Spleen (tissue), 7 donors: ENCODE results near the gene B4GALT3.

Experiments
- POLR2A ChIP-seq, 3 donors: fragments of 450-650 bp; IDR thresholded peaks; one replicate each; pipeline ENCODE4 v1.5.1; 2017; ENCODE audit warnings: antibody characterized with exemption in 3 of 3, mild to moderate bottlenecking in 1 of 3
- POLR2AphosphoS5 ChIP-seq, 3 donors: sonication (generic); formaldehyde crosslinking; IDR thresholded peaks; one replicate each; pipeline ENCODE4 v1.5.1; 2017; ENCODE audit warnings: antibody characterized with exemption in 3 of 3
- TF ChIP-seq, protein P1 (sequence below), 11 experiments: fragments of 200-600 bp in 7 of 11; fragments of 450-650 bp in 4 of 11; sonication (generic) in 4 of 11; IDR thresholded peaks in 8 of 11; conservative IDR thresholded peaks in 3 of 11; 1 replicate in 7 of 11; 2 replicates in 4 of 11; pipeline versions ENCODE4 v1.4.0 to v1.8.0; 2016 to 2021; ENCODE audit warnings: antibody characterized with exemption in 11 of 11, inconsistent platforms in 4 of 11, mild to moderate bottlenecking in 1 of 11
- donor health status: DM: no; HTN: no; CAD: no; lungs with moderate emphysema.
- donor health status: DM: no; HTN: no; CAD: no.
- donor health status: DM: no; HTN: no; CAD: no.

DNA sequence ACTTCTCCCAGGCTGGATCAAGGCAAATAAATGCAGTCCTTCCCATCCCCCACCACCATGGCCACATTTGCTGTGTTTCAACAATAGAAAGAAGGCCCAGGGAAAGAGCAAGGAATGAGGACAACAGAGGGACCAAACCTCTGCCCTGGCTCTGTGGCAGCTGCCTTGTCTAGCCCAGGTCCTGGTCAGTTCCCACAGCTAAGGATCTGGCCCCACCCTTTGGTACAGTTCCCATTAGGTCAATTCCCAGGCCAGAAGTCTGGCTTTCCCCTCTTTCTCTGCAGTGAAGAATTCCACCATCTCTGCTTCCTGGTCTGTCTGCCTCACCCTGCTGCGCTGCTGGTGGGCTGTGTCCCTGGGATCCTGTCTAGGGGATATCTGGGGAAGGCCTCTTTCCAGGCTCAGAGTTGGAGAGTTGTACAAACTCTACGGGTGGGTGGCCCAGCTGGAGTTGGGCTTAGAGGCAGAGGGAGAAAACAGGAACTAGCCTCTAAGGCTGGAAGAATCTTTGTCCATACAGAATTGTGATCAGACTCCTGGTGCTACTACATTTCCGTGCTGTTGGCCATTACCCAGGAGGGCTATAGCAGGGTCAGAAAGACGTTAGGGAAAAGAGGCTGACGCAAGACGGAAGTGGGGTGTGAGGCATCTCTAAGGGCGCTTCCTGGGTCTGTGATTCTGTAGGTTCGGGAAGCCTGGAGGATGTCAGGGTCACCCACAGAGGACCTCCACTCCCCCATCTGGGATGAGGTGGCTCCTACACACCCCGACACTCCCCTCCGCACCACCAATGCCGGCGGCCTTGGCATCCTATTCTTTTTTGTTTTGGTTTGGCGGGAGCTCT lies 23.9 kb upstream of the B4GALT3 start:
- TF ChIP-seq, protein P1, sequence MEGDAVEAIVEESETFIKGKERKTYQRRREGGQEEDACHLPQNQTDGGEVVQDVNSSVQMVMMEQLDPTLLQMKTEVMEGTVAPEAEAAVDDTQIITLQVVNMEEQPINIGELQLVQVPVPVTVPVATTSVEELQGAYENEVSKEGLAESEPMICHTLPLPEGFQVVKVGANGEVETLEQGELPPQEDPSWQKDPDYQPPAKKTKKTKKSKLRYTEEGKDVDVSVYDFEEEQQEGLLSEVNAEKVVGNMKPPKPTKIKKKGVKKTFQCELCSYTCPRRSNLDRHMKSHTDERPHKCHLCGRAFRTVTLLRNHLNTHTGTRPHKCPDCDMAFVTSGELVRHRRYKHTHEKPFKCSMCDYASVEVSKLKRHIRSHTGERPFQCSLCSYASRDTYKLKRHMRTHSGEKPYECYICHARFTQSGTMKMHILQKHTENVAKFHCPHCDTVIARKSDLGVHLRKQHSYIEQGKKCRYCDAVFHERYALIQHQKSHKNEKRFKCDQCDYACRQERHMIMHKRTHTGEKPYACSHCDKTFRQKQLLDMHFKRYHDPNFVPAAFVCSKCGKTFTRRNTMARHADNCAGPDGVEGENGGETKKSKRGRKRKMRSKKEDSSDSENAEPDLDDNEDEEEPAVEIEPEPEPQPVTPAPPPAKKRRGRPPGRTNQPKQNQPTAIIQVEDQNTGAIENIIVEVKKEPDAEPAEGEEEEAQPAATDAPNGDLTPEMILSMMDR (IDR thresholded peaks at IDR 0.05 in 8 of 11, conservative IDR thresholded peaks at IDR 0.05 in 3 of 11) = no peak
- TF ChIP-seq POLR2AphosphoS5 (IDR thresholded peaks at IDR 0.05) (peak in 1 of 3 donors; percentile 37), POLR2A (IDR thresholded peaks at IDR 0.05) (no peak)
